ENCODE measurements around the gene RAPH1.
"Not testable (repeated sequence)": the region's sequence is repeated elsewhere in the genome, so short reads cannot be mapped to it uniquely, and the experiment has no call there.

The RAPH1 gene

GRCh38 chr2:203476881-203477280, 58.2 kb downstream of the RAPH1 start:
- no peak for DNase-seq

- DNase-seq: no peak
These were observed 63.8 kb downstream of the RAPH1 start for GRCh38 chr2:203471323-203471722.

GRCh38 chr2:203470371-203470770, 64.7 kb downstream of the RAPH1 start:
- no peak for DNase-seq

- no peak for DNase-seq
These were observed 65.6 kb downstream of the RAPH1 start for GRCh38 chr2:203469546-203469945.

DNA sequence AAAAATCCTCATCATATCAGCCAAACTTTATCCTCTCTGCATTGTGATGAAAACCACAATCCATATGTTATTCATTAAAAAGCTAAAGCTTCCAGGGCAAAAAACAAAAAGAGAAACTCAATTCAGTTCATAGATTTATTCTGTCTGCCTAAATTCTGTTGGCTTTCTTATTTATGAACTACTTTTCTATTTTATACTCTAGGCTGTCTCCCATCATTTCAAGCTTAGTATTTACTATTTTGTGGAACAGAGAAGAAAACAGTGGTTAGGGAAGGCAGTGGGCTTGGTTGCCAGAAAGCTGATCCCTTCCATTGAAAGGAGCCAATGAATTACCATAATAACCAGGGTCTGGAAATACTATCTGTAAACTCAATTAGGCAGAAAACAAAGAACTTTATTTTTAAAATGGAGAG, 71.8 kb downstream of the RAPH1 start:
- no peak for DNase-seq

DNA sequence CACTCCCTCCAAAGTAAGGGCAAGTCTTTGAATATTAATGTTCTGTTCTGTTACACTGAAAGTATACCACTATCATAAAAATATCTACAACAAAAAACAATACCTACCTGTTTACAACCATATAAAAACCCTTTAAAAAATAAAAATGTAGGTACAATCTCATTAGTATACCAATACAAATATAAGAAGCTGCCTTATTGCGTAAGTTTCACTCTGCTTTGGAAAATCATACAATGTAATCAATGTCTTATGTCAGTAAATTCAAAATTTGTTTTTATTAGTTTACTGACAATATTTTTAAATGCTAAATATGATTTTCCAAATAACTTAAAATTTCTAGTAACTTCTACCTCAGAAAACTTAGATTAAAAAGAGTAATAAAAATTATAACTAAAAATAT, 72.8 kb downstream of the RAPH1 start:
- DNase-seq: no peak

DNA sequence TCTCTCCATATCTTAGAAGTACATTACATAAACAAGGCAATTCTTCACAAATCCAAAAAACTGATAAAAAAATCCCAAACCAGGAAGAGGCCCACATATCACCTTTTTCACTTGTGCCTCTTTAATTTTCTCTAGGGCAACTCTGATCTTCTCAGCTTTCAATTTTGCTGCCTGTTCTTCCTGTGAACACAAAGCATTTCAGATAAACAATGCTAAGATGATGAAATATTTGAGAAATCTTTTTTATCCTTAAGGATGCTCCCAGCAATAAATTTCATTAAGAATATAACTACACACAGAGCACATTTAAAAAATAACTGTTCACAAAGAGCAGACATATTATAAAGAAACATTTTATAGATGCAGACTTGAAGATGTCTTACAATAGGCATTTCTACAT, 73.4 kb downstream of the RAPH1 start:
- DNase-seq: no peak

GRCh38 chr2:203455209-203455608, 79.9 kb downstream of the RAPH1 start:
- no peak for DNase-seq

GRCh38 chr2:203453858-203454451, 81.1 kb downstream of the RAPH1 start:
- no peak for DNase-seq

DNA sequence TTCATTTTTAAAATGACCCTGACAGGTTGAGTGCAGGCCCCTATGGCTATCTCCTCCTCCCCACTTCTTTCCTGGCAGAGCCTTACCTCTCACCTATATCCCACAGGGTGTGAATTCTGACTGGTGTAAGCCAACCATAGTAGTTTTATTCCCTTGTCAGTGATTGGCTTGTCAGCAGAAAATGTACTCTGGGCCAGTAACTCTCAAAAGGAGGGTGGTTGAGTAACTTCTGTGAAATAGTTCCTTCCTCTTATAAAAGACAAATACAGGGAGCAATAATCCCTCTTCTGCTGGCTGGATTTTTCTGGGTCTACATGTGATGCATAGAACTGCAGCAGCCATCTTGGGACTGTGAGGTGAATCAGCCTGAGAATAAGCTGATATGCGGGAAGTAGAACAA, 83.4 kb downstream of the RAPH1 start:
- no peak for DNase-seq

- no peak for DNase-seq
These were observed 84.1 kb downstream of the RAPH1 start for GRCh38 chr2:203451011-203451410.

DNA sequence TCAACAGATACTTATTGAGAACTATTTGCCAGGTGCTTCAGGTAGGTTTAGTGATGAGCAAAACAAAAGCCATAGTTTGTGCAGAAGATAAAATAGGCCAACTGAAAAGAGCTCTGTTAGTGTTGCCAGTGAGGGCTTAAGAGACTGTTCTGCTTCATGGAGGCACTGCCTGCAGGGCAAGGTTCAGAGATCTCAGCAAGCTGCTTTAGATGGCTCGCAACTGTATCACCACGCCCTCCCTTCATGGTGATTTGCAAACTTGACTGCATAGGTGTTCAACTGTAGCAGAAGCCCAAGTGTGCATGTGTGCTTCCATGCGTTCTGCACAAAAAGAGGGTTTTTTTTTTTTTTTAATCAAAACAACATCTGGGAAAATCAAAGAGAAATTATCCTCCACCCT, 84.5 kb downstream of the RAPH1 start:
- no peak for DNase-seq

DNA sequence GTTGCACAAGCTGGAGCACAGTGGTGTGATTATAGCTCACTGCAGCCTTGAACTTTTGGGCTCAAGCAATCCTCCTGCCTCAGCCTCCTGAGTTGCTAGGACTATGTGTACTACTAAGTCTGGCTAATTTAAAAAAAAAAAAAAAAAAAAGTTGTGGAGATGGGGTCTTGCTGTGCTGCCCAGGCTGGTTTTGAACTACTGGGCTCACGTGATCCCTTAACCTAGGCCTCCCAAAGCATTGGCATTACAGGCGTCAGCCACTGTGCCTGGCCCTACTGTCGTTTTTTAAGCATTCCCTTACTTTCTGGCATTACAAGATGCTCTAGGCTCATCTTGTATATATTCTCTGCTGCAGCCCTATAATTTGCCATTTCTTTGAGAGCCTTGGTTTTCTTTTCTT, 88.3 kb downstream of the RAPH1 start:
- no peak for DNase-seq

- no peak for DNase-seq
These were observed 89.0 kb downstream of the RAPH1 start for GRCh38 chr2:203446071-203446481.

GRCh38 chr2:203444738-203445137, 90.4 kb downstream of the RAPH1 start:
- DNase-seq: no peak

DNA sequence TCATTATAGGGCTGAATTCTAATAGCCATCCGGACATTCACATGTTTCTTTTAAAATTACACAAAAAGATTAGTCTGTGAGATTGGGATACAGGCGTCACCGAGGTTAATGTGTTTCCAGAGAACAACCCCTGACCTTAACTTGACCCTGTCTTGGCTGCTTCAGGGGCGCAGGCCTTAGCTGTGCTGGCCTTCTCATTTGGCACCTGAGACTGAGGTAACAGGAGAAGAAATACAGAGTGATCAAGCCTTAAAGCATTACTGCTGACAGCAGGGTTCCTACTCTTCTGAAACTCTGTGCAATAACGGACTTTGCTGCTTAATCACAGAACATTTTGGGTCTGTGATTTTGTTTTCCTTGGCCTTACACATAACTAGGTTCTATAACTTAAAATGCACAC, 92.6 kb downstream of the RAPH1 start:
- DNase-seq: no peak

- no peak for DNase-seq
These were observed 93.6 kb downstream of the RAPH1 start for GRCh38 chr2:203441463-203441862.

- DNase-seq: no peak
These were observed 94.4 kb downstream of the RAPH1 start for GRCh38 chr2:203440671-203441070.

- DNase-seq: no peak
These were observed 96.6 kb downstream of the RAPH1 start for GRCh38 chr2:203438528-203438927.

DNA sequence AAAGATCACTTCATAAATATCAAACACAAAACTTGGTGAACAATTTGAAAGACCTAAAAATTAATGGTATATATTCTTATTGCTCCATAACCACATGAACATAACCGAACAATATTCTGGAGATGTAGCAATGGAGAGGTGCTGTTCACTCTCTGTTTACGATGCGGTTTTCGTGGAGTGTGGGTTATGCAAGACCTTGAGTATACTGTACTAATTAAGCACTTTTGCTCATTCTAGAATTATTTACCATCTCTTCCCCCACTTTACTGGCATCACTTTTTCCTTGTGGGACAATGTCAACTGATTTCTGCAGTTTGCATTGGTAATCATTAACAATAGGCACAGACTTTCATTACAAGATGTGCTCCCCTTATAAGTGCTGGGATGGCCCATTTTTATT, 97.6 kb downstream of the RAPH1 start:
- no peak for DNase-seq

GRCh38 chr2:203436496-203436895, 98.6 kb downstream of the RAPH1 start:
- DNase-seq: no peak

- DNase-seq: no peak
These were observed 102.3 kb downstream of the RAPH1 start for GRCh38 chr2:203432811-203433210.

DNA sequence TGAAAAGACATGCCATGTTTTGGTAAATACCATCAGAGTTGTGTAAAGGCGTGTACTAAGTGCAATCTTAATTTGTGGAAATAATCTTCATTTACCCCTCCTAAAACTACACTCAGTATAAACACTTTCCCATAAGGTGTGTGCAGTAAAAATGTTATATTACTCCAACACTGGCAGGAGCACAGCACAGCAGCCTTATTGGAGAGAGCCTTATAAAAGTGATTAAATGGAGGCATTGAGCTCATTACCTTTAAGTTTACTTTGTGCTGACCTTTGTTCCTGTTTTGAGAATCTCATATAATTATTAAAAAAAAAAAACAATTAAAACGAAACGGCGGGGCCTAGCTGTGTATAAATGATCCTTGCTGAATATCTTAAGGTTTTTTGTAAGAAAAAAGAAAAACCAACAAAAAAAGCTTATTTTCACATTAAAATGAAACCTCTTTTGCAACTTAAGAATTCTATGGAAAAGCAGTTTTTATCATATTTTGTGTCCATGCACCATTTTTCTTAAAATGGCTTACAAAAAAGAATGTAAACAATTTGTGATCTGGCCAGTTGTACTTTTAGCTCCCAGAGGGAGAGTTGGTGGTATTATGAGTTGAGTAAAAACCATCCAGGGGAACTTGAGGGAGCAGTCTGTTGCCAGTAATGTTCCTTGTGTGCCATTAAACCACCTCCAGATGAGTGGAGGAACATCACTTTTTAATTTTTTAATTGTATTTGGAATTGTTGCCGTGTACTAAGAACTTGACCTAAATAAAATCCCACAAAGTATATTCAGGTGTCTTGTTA, 103.5 kb downstream of the RAPH1 start:
- no peak for DNase-seq

DNA sequence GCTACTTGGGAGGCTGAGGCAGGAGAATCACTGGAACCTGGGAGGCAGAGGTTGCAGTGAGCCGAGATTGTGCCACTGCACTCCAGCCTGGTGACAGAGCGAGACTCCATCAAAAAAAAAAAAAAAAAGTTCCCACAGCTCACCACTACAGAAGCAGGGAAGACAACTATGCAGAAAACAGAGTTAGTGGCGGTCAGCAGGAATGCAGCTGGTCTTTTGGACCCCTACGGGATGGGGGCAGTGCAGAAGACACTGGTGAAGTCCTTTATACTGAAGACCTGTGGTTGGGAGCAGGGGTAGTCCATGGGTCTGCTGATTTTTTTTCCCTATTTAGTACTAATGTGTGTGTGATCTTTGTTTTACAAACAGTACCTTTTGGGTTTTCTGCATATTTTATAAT, 105.5 kb downstream of the RAPH1 start:
- DNase-seq: not testable (repeated sequence)

DNA sequence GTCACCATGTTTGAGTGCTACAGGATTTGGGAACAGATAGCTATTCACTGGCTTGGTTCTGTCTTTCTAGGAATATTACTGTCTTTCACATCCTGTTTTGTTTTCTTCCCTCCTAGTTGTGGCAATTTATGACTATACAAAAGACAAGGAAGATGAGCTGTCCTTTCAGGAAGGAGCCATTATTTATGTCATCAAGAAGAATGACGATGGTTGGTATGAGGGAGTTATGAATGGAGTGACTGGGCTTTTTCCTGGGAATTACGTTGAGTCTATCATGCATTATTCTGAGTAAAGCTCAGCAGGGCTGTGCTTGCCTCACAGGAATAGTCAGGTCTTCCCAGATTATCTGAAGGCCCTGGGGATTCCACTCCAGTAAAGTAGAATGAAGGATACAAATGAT, 108.0 kb downstream of the RAPH1 start:
- no peak for DNase-seq
